ENCODE results near the gene MB21D2.
A peak's percentile ranks its signal among the peaks of the same experiment; 100 is the strongest.

The MB21D2 gene

GRCh38 chr3:192830291-192831110, 87.2 kb downstream of the MB21D2 start:
- no peak for DNase-seq

DNA sequence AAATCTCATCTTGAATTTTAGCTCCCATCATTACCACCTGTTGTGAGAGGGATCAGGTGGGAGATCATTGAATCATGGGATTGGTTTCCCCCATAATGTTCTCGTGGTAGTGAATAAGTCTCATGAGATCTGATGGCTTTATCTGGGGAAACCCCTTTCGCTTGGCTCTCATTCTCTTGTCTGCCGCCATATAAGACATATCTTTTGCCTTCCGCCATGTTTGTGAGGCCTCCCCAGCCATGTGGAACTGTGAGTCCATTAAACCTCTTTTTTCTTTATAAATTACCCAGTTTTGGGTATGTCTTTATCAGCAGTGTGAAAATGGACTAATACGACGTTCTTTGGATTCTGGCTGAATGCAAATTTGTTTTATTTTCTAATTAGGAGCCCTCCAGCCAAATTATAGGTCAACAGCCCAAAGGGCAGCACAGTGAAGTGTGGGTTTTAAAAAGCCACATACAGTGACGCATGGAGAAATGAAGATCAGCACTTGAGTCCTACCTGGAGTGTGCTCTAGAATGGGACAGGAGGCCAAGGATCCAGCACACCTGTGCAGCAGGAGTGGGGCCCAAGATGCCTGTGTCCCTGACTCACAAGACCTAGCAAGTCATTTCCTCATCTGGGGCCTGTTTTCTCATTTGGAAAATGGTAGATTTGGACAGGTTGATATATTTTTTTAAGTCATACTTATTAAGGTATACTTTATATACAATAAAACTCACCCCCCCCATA, 89.6 kb downstream of the MB21D2 start:
- DNase-seq = no peak

DNA sequence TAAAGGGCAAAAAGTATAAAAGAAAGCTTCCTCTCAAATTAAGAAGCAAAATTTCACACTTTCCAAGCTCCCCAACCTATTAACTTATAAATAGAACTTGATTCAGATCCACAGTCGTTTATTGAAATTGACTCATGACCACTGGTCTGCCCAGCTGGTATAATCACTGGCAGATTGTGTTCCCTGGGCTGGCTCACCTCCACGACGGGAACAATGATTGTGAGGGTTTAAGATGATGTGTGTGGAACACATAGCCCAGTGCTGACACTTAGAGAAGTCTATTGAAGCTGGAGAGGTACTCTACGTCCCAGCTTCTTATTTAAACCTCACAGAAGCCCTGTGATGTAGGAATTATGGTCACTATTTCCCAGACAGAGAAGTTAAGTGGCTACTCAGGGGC, 90.4 kb downstream of the MB21D2 start:
- DNase-seq = no peak

DNA sequence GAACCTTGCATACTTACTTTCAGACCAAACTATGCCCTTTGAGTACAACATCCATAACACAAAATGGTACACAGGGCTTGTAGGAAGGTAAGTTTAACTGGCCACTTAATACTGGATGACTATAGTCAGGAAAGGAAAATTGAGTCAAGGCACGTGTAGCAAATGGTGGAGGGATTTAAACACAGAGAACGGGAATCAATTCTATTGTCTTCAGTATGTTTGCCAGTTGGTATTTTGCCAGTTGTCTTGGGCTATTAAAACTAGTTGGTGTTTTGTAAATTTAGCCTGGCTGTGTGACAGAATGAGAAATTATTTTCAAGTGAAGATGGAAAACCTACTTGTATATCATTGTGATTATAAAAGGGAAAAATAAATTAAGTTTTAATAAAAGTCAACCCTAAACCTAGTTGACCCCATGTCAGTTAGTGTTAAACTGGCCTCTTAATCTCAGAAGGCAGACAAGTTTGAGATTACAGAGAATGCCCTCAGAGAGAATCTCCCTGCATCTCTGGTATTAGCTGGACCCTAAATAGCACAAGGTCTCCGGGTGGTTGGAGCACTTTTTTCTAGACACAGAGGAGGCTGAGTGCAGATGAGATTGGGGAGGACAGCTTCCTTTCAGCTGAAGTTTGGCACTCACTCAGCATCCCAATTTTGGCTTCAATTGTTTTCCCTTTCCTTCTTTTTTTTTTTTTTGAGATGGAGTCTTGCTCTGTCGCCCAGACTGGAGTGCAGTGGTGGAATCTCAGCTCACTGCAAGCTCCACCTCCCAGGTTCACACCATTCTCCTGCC, 91.2 kb downstream of the MB21D2 start:
- no peak for DNase-seq

GRCh38 chr3:192825657-192826200, 91.9 kb downstream of the MB21D2 start:
- DNase-seq = no peak

DNA sequence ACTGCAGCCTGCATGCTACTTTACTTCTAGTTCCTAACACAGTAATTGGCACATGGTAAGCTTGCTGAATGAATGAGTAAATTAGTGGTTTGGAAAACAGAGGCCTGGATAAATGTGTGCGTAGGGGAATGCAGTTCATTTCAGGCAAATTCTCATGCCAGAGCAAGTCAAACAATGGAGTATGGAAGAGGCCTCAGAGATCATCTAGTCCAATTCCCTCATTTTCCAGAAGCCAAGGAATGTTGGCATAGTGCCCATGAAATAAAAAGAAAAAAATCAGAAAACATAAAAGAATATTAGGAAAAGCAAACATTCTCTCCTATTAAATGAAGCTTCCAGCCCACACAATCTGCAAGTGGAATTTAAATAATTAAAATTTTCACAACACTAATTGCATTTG, 92.4 kb downstream of the MB21D2 start:
- no peak for DNase-seq

DNA sequence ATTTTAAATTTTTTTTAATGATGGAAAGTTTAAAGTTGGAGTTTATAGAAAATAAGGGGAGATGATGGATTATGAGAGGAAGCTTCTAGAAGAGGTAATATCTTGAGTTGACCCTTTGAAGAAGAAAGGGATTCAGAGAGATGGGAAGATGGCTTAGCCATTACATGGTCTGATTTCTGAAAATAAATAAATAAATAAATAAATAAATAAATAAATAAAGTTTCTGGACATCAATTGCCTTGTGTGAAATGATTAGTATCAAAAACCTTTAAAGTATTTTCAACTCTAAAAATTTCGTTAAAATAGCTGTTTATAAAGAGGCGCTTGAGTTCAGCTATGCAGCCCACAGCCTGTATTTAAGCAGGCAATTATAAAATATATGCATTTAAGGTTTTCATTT, 93.3 kb downstream of the MB21D2 start:
- no peak for DNase-seq

DNA sequence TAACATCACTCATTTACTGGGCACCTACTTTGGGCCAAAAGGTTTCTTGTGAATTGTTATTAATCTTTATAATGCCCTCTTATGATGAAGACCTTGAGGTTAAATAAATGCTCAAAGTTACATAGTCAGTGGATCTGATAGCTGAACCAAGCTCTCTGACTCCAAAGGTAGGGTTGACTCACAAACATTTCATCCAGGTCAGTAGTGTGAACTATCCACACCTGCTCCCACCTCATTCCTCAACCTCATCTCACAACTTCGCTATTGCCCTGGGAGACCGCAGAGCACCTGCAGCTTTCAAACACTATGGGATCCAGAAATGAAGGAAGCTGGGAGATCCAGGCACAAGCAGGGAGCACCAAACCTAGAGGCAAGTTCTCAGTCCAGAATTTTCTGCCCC, 96.5 kb downstream of the MB21D2 start:
- DNase-seq = no peak

DNA sequence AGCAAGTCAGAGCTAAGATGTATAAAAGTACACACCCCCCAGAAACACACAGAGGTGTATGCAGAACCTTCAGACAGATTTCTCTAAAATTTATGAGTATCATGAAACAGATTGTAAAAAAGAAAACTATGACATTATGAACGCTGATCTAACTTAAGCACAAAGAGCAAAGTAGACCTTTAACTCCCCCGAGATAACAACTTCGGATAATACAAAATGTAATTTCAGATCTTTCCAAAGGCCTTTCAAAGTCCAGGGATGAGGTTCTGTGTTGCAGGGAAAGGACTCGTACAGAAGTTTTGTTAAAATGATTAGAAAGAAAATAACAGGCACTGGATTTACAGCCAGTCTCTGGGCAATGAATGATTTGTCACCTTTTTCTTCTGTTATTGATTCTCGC, 97.5 kb downstream of the MB21D2 start:
- no peak for DNase-seq

GRCh38 chr3:192819001-192819569, 98.6 kb downstream of the MB21D2 start:
- DNase-seq = peak; percentile 25

DNA sequence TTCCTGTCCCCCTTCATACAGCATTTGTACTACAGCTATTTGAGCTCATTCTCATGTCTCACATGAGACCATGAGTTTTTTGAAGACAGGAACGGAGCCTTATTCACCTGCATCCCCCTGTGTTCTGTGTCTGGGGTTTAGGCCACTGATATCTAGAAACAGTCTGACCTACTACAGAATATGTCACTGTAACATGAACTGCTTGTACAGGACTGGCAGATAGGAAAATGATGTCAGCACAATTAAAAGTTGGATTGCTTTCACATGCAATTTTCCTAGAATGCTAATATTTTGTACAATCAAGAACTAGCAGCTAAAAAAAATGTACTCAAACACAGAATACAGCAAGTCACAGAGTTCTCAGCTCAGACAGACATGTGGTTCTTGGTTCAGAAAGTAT, 99.5 kb downstream of the MB21D2 start:
- no peak for DNase-seq

DNA sequence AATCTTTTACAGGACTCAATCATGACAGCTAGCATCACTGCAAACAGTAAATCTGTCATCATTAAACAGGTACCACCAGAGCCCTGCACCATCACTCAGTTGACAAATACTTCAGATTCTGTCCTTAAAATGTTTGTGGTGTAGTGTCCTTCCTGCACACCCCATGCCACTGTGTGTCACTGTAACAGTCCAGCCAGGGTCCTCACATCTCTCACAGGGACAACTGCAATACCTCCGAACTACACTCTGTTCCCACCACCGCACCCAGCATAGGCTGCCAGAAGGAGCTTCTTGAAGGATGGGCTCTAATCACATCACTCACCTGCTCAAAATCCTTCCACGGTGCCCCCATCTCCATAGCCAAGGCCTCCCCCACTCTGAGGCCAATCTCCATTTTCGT, 100.2 kb downstream of the MB21D2 start:
- DNase-seq = no peak

- no peak for DNase-seq
Measured at GRCh38 chr3:192817053-192817452, 100.6 kb downstream of the MB21D2 start.

- DNase-seq = peak; percentile 40
Measured at GRCh38 chr3:192816351-192816750, 101.3 kb downstream of the MB21D2 start.

DNA sequence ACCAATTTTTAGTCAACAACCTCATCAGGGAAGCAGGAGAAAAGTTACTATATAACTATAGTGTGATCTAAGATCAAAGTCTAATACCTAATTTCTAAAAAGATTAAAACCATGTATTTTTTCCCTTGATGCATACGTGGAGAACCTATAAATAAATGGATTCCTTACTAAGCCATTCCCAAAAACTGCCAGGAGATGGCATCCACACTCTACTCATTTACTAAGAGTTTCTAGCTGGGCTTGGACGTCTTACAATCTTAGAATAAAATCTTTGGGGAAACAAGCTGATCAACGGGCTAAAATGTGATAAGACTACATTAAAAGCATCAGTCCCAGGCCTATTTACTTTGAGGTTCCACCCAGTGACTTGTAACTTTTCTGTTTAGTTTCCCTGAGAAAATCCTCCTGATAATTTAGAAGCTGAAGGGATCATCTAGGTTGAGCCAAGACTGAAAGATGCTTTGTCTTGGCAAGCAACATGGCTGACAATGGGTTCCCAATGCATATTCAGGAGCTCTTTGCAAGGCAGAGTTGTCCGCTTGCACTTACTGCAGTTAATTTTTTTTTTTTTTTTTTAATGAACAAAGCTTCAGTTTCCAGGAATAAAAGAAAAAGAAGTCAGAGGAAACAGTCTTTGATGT, 104.8 kb downstream of the MB21D2 start:
- peak; percentile 19 for DNase-seq

- DNase-seq = no peak
Measured at GRCh38 chr3:192805711-192806110, 111.9 kb downstream of the MB21D2 start.

GRCh38 chr3:192804502-192804901, 113.2 kb downstream of the MB21D2 start:
- DNase-seq = no peak

DNA sequence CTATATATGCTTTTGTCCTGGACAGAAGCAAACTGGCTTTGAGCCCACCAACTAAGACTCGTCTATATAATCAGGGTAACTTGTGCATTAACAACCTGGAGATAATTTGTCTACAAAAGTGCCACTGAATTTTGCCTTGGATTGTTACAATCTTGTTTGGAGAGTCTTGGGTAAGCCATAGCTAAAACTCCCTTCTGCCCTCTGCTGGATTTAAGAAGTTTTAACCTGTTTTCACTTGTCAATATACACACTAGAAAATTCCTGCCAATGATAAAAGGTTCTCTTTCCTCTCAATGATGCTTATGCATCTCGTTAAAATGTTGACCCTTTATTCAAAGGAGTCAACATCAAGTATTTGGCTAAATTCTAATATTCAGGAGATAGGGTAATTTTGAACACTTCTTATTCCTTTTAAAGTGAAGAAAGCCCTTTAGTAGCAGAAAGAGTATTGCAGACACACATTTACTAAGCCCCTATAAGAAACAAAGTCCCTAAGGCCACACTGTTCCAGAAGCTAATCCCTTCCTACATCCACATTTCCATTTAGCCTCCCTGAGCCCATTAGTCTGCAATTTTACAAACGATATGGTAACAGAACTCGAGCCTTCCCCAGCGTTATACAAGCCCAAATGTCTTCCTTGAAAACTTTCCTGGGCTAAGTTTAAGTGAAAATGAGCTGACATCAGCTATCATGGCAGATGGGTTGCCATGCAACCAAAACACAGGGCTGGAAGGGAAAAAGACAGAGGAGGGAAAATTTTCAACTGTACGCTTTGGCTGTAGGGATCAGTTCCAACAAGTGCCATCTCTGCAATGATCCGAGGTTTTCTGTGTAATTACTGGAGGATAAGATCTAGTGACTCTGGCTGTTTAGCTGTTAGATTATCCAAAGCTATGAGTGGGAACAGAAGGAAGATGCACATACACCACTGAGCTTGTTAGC, 114.4 kb downstream of the MB21D2 start:
- peak; percentile 15 for DNase-seq

- no peak for DNase-seq
Measured at GRCh38 chr3:192801985-192802384, 115.7 kb downstream of the MB21D2 start.

- DNase-seq = no peak
Measured at GRCh38 chr3:192799721-192800120, 117.9 kb downstream of the MB21D2 start.

- no peak for DNase-seq
Measured at GRCh38 chr3:192795021-192795420, 122.6 kb downstream of the MB21D2 start.
